HT-29 (cell line): ENCODE measurements around the gene MTMR12. TPM values are rescaled to one million over a fixed set of nuclear protein-coding genes. Genes with fewer than 3 reads are reported as not detected.
A peak's percentile ranks its signal among the peaks of the same experiment; 100 is the strongest.
"Not testable (repeated sequence)": the region's sequence is repeated elsewhere in the genome, so short reads cannot be mapped to it uniquely, and the experiment has no call there.

Source experiments
- DNase-seq: peaks from one replicate; pipeline ENCODE4 v3.0.0-alpha.2; 2015; ENCODE audit warnings: low spot score
- total RNA-seq: library from RNA; depleted of rRNA; stranded (reverse); fragments of >200 nt; shearing (Covaris generic); gene quantifications from 2 replicates; pipeline ENCODE4 v1.2.3, GENCODE V29; 2014

Gene MTMR12
- total RNA-seq, 1 experiment from 2014 or later, result 10.4 TPM

- DNase-seq, result peak; percentile 88
Observed at GRCh38 chr5:32233696-32234447, 78.9 kb downstream of the MTMR12 start.

GRCh38 chr5:32233220-32233695 is 79.5 kb downstream of the MTMR12 start:
- DNase-seq, result no peak

GRCh38 chr5:32232441-32233219 is 80.1 kb downstream of the MTMR12 start:
- peak; percentile 92 for DNase-seq

- no peak for DNase-seq
Observed at GRCh38 chr5:32231929-32232328, 80.8 kb downstream of the MTMR12 start.

- DNase-seq, result no peak
Observed at GRCh38 chr5:32231241-32231640, 81.5 kb downstream of the MTMR12 start.

- peak; percentile 29 for DNase-seq
Observed at GRCh38 chr5:32230356-32231099, 82.2 kb downstream of the MTMR12 start.

GRCh38 chr5:32229586-32229985 is 83.2 kb downstream of the MTMR12 start:
- DNase-seq, result no peak

GRCh38 chr5:32228816-32229215 is 83.9 kb downstream of the MTMR12 start:
- no peak for DNase-seq

- DNase-seq, result no peak
Observed at GRCh38 chr5:32225445-32225844, 87.3 kb downstream of the MTMR12 start.

GRCh38 chr5:32223972-32224609 is 88.6 kb downstream of the MTMR12 start:
- peak; percentile 72 for DNase-seq

- DNase-seq, result no peak
Observed at GRCh38 chr5:32222723-32223470, 89.8 kb downstream of the MTMR12 start.

- peak; percentile 51 for DNase-seq
Observed at GRCh38 chr5:32217886-32218396, 94.8 kb downstream of the MTMR12 start.

GRCh38 chr5:32214344-32214743 is 98.4 kb downstream of the MTMR12 start:
- not testable (repeated sequence) for DNase-seq

- no peak for DNase-seq
Observed at GRCh38 chr5:32210151-32210550, 102.6 kb downstream of the MTMR12 start.

GRCh38 chr5:32208837-32209236 is 103.9 kb downstream of the MTMR12 start:
- DNase-seq, result not testable (repeated sequence)

- DNase-seq, result no peak
Observed at GRCh38 chr5:32207355-32207634, 105.4 kb downstream of the MTMR12 start.

- no peak for DNase-seq
Observed at GRCh38 chr5:32206509-32207354, 106.0 kb downstream of the MTMR12 start.

GRCh38 chr5:32206053-32206452 is 106.7 kb downstream of the MTMR12 start:
- DNase-seq, result no peak

GRCh38 chr5:32202394-32202793 is 110.3 kb downstream of the MTMR12 start:
- DNase-seq, result no peak
